NCI-H1694 treated with DMSO at 0.1 percent for 48 hours (cell line): ENCODE data around the gene RPS24.

Experiments used
- DNase-seq: peaks from one replicate; lab custom pipeline; 2025; lab: John Stamatoyannopoulos, UW

RPS24 gene

DNA sequence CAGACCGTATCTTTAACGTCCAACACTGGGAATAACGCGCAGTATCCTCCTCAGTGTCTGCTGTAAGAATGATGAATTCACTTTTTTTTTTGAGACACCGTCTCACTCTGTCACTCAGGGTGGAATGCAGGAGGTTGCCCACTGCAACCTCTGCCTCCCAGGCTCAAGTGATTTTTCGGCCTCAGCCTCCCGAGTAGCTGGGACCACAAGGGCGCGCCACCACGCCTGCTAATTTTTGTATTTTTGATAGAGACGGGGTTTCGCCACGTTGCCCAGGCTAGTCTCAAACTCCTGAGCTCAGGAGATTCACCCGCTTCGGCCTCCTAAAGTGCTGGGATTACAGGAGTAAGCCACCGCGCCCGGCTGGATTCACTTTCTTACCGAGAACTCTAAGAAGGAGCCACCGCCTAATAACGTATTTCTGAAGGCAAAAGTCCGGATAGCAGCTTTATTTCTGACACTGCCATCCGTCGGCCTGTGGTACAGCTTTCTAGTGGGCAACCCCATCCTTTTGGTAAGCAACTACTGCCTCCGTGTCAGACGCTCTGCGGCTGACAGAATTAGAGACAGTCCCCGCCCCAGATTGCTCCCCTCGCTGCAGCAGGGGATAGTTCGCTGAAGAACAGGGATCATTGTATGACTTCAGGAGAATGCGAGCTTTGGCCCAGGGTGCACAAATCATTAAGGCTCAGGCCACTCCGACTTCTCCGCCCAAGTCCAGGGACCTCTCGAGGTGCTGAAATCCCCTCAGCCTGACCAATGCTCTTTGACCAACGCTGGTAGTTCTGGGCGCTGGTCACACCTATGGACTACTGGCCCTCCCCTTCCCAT lies 5.0 kb upstream of the RPS24 start:
- no peak for DNase-seq

DNA sequence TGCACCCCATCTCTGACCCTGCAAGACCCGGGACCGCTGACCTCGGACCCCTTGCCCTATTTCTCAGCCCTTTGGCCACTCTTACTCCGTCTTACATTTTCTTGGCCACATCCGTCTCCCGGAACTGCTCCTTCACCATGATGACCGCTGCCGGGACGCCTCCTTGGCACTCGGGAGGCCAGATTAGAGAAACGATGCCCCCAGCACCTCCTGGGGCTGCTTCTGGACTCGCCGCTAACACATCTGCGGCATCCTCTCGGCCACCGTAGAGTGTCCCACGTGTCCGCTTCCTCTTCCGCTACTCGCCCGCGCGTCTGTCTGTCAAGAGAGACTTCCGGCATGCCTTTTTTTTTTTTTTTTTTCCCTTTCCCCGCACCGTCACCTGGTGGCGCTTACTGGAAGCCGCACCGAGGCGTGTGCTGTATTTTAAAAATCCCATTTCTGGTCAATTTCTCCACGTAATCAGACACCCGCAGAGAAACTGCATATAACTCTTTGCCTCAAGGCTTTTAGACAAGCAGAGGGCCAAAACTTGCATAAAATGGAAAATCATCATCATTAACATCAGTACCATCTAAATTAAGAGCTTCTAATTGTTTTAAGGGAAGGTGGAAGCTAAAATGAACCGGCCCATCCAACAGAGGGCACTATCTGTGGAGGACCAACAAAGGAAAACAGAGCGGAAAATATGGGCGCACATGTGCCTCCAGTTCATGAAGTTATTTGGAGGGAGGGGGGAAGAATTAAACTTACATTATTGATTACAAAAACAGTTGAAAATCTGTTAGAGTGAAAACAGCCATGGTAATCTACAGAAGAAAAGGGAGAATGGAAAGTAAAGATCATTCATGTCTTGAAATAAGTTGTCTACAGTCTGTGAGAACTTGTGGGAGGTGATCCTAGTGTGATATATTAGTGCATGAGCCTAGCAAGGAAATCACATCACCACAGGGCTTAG lies 4.1 kb upstream of the RPS24 start, which contains the start of gene POLR3A:
TSS of gene POLR3A (minus strand) at position 247 of the 958 bp plus-strand sequence. CDS start at position 139, 108 bp downstream.
- peak; percentile 91 for DNase-seq

DNA sequence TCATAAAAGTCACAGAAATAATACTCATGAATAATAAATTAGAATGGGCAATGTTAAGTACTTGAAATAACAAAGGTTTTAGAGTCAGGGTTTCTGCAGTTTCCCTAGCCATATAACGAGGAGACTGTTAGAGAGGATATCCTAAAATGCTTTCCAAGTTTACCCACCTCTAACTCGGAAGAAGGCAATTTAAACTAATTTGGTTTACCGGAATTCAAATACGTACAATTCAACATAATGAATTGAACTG lies 351 bp upstream of the RPS24 start:
- no peak for DNase-seq

DNA sequence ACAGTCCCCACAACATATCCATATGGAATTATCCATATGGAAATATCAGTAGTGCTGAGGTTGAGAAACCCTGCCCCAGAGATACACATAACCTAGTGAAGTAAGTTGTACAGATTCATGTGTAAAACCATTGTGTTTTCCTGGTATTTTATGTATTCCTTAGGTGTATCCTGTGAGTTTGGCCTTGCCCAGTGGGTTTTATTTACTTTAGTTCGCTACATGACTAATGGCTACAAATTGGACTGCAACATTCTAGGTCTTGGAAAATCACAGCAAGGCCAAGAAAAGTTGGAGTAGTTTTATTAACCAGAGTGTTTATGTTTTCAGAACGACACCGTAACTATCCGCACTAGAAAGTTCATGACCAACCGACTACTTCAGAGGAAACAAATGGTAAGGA lies 1.4 kb downstream of the RPS24 start:
- no peak for DNase-seq

DNA sequence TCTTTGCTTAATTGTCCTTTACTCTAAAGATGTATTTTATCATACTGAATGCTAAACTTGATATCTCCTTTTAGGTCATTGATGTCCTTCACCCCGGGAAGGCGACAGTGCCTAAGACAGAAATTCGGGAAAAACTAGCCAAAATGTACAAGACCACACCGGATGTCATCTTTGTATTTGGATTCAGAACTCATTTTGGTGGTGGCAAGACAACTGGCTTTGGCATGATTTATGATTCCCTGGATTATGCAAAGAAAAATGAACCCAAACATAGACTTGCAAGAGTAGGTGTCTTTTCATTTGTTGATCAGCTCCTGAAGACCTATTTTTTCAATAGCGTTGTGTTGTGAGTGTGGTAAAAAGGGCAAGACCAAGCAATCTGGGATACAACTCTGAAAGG lies 1.8 kb downstream of the RPS24 start:
- no peak for DNase-seq

DNA sequence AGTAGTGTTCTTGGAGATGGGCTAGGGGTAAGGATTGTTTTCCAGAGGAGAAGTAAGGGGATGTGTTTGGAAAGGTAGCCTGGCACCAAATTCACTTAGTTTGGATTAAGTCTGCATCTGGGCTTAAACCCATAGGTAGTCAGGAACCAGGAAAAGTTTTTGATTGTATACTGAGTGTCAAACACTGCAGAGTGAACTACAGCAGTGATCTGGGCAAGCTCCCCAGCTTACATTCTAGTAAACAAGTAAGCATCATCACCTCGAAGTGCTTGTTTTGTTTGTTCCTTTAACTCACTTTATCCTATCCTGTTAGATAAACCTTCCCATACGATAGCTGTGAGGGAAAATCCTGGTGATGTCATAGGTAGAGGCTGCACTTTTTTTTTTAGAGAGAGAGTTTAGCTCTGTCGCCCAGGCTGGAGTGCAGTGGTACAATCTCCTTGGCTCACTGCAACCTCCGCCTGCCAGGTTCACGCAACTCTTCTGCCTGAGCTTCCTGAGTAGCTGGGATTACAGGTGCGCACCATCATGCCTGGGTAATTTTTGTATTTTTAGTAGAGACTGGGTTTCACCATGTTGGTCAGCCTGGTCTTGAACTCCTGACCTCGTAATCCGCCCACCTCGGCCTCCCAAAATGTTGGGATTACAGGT lies 2.4 kb downstream of the RPS24 start:
- DNase-seq = no peak

DNA sequence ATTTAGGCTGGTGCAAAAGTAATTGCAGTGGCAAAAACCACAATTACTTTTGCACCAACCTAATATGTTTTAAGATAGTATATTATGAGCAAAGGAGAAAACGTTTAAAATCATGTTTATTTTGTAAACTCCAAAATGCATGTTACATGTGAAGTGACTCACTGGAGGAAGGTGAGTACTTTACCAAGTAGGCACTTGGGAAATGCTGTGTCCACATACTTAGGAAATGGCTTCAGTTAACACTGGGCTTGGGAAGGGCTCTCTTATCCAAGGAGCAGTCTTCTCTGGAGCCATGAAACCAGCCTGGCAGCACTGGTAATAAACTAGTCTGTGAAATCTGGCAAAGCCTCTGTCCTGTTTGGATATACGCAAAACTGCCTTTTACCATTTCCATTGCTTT lies 4.4 kb downstream of the RPS24 start:
- no peak for DNase-seq

DNA sequence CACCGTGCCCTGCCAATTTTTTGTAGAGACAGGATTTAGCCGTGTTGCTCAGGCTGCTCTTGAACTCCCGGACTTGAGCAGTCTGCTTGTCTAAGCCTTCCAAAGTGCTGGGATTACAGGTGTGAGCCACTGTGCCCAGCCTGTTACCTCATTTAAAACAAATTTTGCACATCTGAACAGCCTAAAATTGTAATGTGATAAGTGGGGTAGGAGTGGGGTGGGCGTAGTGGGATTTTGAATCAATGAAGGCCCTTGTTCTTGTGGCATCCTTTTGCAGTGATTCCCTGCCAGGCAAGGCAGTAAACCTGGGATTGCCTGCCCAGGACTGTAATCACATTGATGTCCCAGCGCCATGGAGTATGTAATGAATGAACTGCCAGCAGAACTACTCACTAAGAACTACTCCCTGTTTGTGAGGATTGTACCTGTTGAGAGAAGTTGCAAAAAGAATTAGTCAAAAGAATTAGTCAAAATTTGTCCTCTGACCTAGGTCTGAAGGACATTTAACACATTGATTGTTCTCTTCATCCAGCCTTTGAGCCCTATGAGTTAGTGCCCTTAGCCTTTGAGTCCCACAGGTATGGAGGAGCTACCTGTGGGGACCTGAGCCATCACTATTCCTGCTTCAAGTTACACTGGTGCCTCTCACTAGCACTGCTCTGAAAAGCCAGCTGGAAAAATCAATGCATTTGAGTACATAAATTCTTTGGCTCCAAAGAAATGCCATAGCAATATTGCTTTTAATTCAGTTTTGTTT lies 5.3 kb downstream of the RPS24 start:
- DNase-seq = no peak

DNA sequence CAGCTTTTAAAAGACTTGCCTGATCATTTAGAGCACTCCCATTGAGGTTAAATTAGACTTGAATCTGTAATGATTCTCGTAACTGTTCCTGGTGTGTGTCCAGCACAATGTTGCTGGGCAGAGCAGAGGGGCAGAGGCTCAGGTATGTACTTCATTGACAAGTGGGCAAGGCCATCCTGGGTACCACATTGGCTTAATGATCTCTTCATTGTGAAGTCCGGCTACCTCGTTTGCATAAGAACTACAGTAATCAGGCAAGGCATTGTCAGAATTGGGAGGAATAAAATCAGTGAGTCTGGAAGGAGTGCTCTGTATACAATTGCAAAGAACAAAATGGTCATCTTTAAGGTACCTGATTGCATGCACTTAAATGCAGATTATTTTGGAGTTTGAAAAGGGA lies 6.1 kb downstream of the RPS24 start:
- DNase-seq = no peak

DNA sequence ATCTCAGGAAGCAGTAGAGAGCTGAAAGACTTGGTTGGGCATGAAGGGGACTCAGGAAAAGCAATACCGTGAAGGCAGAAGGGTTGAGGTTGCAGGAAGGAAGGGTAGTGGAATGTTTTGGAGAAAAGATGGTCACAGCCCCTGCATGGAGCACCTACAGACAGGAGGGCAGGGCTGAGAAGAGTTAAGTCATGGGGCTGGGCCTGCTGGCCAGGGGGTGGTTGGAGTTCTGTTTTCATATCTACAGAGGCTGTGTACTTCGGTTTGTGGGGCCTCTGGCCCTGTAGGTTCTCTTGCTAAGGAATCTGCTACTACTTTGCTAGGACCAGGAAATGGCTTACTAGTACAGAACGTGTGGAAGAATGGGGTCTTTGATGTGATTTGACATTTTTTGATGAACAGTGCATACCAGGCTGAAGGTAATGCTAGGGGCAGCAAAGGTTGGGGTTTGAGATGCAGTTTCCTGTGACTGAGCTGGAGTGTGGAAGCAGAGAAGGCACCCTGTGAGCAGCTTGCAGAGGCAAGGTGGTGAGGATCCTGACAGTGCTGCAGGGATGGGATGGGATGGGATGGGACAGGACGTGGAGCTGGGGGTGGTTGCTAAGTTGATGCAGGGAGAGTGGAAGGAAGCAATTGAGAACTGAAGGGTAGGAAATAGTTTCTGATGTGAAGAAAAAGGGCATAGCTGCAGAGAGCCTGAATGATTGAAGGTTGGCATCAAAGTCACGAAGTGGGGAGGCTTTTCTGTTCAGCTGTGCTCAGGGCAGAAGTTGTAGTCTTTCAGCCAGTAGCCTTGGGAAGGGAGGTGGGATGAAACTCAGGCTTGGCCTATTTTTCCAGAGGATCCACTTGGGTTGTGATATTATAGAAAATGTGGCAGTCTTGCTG lies 7.8 kb downstream of the RPS24 start:
- DNase-seq = no peak

DNA sequence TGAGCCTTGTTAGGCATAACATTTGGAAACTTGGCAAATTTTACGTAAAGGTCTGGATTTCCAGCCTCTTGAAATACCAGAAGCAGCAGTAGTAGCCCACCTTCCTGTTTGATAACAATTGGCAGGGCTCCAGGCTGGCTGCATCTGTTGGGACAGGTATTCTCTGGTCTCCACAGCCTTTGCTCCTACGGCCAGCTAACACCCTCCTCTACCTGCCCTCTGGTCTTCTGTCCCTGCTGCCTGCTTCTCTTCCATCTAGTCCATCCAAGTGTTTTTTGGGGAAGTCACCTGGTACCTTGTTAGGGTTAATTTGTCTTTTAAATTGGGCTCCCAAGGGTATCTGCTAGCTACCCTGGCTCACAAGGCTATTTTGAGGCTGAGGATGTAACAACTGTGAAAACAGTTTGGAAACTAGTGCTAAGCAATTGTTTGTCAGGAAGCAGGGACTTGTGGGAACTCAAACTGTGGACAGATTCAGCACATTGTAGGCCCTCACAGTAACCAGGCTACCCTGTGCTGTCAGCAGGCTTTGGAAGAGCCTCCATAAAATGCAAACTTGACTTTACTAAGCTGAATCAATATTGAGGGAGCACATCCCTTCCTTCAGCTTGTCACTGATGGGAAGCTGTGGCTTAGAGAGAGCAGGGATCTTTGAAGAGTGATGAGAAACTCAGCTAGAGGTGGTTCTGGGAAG lies 8.5 kb downstream of the RPS24 start:
- no peak for DNase-seq

DNA sequence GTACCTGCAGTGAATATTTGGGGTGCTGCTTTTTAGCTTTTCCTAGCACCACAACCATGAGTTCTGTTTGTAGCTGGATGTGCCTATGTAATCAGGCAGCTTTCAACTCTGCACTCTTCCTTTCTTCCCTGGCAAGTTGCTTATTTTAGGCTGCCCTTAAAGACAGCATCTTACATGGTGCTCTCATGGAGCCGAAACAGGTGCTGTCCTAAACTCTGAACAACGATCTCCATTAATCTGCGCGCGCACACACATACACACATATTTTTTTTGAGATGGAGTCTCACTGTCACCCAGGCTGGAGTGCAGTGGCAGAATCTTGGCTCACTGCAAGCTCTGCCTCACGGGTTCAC lies 9.1 kb downstream of the RPS24 start:
- no peak for DNase-seq

DNA sequence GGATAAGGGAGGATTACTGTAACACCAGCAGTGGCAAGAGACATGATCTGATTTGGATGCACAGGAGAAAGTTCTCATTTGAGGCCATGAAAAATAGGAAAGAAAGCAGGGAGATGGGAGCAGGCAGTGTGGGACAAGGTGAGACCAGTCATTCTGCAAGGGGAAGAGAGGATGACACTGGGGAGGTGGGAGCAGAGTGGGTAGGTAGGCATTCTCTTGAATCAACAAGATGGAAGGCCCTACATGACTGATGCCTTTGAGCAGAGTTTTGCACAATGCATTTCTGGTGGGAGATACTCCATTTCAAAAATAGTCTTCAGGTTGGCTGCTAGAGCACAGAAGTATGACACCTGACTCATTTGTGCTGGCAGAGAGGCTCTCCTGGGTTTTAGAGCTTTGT lies 10.5 kb downstream of the RPS24 start:
- DNase-seq = no peak

DNA sequence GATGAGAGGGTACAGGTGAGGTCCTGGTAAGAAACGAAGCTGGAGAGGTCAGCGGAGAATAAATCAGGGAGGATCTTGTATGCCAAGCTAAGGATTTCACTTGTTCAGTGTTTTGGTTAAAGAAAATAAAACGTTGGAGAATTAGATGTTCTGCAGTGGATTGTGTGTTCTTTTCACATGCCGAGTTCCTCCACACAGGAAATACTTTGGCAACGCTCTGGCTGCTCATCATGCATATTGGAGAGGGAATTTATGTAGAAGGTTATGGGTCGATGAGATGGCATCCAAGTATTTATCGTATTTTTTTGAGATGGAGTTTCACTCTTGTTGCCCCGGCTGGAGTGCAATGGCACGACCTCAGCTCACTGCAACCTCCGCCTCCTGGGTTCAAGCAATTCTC lies 11.0 kb downstream of the RPS24 start:
- DNase-seq = no peak

DNA sequence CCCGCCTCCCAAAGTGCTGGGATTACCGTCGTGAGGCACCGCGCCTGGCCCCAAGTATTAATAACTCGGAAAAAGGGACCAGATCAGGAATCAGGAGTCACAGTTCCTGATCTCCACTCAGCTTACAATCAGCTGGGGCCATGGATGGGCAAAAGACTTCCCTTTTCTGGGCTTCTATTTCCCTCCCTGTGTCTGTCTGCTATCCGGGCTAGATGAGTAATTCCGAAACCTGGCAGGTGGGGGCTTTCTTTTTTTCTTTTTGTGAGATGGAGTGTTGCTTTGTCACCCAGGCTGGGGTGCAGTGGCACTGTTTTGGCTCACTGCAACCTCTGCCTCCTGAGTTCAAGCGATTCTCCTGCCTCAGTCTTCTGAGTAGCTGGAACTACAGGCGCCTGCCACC lies 11.6 kb downstream of the RPS24 start:
- DNase-seq = no peak

DNA sequence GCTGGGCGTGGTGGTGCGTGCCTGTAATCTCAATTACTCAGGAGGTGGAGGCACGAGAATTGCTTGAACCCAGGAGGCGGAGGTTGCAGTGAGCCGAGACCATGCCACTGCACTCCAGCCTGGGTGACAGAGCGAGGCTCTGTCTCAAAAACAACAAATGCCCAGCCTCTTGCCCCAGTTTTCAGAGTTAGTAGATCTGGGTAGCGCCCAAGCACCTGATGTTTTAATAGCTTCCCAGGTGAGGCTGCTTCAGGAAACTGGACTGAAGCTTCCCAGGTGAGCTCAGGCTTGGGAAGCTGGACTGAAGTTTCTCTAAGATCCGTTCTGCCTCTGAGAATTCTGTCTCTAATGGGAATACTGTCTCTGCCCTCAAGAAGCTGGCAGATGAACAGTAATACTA lies 12.2 kb downstream of the RPS24 start:
- no peak for DNase-seq

DNA sequence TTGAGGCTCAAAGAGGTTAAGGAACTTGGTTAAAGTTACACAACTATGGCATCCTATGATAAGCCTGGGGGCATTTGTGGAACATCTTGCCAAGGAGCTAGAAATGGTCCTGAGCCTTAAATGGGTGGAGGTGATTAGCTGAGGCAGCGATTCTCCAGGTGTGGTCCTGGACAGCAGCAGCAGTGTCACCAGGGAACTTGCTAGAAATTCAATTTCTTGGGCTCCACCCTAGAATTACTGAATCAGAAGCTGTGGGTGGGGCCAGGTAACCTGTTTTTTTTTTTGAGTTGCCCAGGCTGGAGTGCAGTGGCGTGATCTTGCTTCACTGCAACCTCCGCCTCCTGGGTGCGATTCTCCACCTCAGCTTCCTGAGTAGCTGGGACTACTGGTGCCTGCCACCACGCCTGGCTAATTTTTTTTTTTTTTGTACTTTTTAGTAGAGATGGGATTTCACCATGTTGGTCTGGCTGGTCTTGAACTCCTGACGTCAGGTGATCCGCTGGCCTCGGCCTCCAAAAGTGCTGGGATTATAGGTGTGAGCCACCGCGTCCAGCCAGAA lies 13.1 kb downstream of the RPS24 start:
- DNase-seq = no peak

DNA sequence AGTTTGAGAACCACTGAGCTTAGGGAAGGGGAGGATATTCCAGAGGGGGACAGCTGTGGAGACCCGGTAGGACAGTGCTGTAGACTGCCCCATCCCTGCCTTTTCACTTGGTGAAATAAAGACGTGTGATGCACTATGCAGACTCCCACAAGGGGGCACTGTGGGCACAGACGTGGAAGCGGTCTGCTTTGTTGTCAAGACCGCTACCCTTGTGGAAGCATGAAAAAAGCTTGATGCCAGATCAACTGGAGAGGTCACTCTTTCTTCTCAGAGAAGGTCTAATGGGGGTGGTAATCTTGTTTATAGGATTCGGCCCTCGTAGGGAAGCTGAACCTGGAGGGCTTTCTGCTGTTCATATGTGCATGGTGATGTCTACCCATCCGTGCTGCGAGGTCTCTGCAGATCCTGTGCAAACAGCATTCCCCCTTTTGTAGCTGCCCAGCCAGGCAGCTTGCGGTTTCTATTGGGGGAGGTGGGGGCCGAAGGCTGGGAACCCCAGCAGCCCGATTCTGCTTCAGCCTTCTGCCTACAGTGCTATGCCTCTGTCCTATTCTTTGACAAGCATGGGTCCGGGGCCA lies 13.7 kb downstream of the RPS24 start:
- peak; percentile 77 for DNase-seq

DNA sequence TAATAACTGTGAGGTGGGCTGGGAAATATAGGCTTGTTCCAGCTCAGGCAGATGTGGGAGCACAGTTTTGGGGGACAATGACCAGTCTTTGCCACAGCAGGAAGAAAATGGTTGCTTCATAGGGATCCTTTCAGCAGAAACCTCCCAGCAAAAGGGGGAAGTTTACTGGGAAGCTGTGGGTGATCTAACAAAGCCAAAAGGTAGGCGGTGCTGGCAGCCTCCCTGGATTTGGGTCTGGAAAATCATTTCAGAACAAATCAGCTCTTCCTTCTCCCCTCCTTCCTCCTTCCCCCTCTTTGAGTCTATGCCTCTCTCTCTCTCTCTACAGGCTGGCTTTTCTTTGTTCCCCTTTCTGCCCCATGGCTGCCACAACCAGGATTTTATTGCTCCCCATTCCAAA lies 16.2 kb downstream of the RPS24 start:
- no peak for DNase-seq
